GM19099 (cell line): ENCODE data around the gene DPH2.

Experiments
- POLR2A ChIP-seq: IDR thresholded peaks from 3 replicates; pipeline ENCODE4 v1.6.1; 2011; ENCODE audit warnings: low read depth; ENCODE audit not compliant: insufficient read length; ENCODE audit errors: extremely low read depth

DPH2 gene

DNA sequence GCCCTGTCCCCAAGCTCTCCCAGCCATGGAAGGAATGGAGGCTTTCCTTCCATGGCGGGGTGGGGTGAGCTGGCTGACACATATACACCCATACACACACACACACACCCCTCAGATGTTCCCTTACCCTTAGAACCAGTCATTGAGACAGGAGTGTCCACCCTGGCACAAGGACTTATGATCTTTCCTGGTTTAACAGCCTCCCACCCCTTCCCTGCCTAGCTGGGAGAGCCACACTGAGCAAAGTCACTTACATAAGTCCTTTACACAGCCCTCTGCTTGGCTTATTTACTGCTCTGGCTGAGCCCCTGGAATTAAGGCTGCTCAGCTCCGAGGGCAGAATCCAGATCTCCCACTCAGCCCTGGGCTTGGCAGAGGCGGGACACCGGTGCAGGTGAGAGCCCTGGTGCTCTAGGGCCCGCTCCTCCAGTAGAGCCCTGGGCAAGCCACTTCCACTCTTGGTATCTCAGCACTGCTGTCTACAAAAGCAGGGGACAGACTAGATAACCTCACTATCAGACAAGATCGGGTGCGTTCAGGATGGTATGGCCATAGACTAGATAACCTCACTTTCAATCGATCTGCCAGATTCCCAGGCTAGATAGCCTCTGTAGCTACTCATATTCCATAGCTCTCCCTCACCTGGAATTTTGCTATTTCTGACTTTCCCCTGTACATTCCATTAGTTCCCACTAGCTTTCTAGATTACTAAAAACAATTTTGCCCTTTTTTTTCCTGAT, 44.7 kb downstream of the DPH2 start:
- TF ChIP-seq POLR2A: no peak

DNA sequence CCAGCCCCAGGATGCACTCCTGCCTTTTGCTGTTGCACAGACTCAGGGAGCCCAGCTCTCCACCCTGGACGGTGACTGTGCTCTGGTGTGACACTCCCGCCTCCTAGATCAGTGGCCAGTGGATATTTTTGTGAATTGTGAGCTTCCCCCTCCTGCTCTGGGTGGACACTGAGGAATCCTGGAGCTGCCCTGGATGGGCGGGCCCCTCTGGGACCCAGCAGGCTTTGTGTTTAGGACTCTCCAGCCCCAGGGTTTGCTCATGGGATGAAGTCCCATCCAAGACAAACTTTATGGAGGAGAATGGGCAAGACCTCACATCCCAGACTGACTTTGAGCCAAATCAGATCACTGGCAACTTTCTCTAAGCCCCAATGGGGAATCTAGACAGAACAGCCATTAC, 45.4 kb downstream of the DPH2 start:
- TF ChIP-seq POLR2A: no peak

GRCh38 chr1:44016041-44016889, 46.5 kb downstream of the DPH2 start:
- no peak for TF ChIP-seq POLR2A

- no peak for TF ChIP-seq POLR2A
These were observed 47.1 kb downstream of the DPH2 start for GRCh38 chr1:44016890-44017400.

DNA sequence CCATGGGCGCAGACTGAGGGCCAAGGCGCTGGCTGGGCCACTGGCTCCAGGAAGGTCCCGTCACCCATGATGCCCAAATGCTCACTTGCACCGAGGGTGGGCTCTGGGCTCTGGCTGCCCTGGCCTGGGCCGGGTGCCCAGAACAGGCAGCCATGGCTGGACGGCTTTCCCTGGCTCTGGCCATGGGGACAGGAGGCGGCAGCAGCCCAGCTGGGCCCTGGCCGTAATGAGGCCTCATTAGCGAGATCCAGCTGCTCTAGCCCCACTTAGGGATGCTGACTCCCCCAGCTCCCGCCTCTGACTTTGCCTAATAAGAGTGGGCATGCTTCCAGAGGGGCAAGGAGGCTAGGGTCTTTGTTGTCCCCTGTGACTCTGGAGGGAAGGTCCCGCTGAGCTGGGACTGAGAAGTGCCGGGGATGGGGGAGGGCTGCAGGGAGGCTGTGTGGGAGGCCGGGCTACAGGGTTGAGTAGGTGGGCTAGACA, 49.7 kb downstream of the DPH2 start:
- no peak for TF ChIP-seq POLR2A

DNA sequence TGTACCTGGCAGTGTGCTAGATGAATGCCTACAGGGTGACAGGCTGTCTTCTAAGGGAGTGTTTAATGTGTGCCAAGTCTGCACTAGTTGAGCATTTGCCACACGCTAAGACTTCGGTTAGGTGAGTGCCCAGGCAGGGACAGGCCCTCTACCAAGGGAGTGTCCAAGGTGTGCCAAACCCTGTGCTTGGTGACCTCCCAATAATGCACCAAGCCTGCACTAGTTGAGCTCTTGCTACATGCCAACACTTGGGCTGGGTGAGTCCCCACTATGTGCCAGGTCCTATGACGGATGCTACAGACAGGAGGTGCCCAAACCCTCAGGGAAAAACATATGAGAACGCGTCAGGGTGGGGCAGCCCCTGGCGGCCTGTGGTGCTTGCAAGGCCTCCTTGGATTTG, 50.7 kb downstream of the DPH2 start:
- TF ChIP-seq POLR2A: no peak

GRCh38 chr1:44021156-44021555, 51.3 kb downstream of the DPH2 start:
- TF ChIP-seq POLR2A: no peak

GRCh38 chr1:44021581-44022321, 51.9 kb downstream of the DPH2 start:
- no peak for TF ChIP-seq POLR2A
